ENCODE data around the gene DRD1.
A peak's percentile ranks its signal among the peaks of the same experiment; 100 is the strongest.
"Not testable (repeated sequence)": the region's sequence is repeated elsewhere in the genome, so short reads cannot be mapped to it uniquely, and the experiment has no call there.

Gene DRD1

DNA sequence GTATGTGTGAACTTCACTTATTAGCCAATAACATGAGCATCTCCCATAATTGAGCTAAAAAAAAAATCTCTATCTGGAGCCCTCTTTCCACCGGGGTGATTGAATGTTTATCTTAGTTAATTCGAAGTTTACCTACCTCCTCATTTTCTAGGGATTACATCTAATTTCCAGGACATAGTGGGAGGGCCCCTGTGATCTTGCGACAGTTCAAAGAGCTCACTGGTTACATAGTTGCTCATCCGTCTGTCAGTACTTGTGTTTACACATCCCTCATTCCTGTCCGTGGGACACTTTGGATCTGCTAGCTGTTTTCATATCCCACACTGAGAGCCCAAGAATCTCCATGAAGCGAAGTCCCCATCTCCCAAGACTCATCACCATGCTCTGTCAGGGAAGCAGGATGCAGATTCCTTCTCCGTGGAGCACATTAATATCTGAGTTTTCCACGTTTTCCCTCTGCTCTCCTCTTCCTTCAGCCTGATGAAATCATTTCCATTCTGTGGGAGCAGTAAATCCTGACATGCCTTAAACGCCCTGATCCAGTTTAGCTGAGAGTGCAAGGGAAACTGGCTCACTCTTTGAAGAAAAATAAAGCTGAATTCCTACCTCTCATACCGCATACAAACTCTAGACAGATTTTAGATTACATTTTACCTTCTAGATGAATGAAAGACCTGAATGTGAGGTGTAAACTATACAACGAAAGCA lies 24.2 kb upstream of the DRD1 start:
- DNase-seq (ENCODE audit: low read depth in 2 of 2) = no peak

DNA sequence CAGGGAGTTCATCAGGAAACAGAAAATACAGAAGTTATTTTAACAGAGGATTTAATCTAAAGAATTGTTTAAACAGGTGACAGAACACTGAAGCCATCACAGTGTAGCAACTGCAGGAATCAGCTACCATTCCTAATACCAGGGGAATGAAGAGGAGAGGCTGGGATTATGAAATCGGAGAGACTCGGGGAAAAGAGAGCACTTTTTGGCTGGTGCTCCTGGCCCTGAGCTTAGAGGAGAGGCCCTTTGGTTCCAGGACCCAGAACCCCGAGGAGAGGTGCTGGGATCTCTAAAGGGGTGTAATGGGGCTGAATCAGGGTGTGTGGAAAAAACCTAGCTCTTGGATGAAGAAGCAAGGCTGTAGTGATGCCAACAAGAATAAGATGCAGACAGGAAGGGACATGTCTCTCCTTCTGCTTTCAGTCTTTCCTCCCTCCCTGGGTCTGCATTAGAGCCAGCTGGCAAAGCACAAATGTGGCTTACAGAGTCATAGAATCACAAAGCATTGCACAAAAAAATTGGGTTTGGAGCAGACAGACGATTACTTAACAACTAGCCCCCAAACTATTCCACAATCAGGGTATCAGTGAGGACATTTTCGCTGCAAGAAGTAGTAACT lies 22.8 kb upstream of the DRD1 start:
- no peak for DNase-seq (ENCODE audit: low read depth in 2 of 2)

DNA sequence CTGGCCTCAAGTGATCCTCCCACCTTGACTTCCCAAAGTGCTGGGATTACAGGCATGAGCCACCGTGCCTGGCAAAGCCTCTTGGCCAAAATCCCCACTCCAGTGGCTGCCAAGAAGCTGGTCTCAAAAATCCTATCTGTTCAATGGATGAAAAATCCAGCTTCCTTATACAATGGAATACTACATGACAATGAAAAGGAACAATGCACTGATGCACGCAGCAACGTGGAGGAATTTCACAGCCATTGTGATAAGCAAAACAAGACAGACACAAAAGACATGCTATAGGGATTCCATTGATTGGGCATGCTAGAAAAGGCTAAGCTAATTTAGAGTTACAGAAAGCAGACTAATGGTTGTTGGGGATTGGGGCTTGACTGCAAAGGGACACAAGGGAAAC lies 21.3 kb upstream of the DRD1 start:
- no peak for DNase-seq (ENCODE audit: low read depth in 2 of 2)

DNA sequence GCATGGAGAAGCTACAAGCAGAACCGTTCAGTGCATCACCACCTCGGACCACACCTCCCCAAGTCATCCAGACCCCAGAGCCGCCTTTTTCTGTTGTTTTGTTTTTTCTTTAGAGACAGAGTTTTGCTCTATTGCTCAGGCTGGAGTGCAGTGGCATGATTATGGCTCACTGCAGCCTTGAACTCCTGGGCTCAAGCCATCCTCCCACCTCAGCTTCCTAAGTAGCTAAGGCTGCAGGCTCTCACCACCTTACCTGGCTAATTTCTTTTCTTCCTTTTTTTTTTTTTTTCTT lies 20.9 kb upstream of the DRD1 start:
- no peak for DNase-seq (ENCODE audit: low read depth in 2 of 2)

DNA sequence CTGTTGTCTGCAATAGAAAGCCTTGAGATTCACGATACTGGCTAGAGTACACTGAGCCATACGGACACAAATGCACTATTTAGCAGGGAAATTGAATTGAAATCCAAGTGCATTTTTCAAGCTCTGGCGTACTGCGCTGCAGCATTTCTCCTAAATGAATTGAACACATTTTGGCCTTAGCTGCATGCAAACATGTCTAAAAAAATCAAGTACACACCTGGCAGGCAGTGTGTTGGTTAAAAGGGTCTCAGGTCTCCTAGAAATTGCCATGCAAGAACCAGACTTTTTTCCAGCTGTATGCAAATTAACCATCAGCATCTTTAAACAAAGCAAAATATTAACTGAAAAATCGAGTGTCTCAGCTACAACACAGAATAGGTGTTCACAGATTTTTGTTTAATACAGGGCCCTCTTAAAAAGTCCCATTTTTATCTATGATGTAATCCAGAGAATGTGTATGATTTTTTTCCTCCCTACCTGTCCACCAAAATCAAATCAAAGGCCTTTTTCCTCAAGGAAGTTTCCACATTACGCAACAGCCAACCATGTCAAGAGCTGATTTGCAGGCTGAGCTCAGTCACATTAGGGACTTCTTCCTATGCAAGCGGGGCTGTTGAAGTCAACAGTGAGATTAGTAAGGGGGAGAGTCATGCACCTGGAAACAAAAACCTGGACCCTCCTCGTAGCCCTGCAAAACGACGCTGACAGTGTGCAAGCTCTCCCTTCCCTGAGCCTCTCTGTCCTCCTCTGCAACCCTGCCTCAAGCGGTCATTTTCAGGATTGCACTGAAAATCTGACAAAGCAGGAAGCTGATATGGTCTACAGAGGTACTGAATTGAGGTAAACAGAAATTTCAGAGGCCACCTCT lies 20.3 kb upstream of the DRD1 start:
- DNase-seq (ENCODE audit: low read depth in 2 of 2) = peak; percentile 28 to 73

DNA sequence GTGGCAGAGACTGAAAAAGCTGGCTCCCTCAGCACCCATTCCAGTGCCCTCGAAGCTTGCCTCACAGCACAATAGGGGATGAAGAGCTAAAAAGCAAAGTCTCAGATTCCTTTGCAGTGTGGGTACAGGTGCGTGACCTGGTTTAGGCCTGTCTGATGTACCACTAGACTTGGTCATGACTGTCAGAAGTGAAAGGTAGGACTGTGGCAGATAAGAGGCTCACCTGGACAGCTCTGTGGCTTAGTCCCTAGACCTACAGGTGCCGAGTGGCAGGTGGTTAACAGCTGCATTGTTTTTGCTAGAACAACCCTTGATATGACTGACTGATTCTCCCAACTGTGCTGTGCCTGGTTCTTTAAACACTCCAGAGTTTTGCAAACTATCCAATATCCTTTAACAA lies 19.7 kb upstream of the DRD1 start:
- DNase-seq (ENCODE audit: low read depth in 2 of 2) = no peak

DNA sequence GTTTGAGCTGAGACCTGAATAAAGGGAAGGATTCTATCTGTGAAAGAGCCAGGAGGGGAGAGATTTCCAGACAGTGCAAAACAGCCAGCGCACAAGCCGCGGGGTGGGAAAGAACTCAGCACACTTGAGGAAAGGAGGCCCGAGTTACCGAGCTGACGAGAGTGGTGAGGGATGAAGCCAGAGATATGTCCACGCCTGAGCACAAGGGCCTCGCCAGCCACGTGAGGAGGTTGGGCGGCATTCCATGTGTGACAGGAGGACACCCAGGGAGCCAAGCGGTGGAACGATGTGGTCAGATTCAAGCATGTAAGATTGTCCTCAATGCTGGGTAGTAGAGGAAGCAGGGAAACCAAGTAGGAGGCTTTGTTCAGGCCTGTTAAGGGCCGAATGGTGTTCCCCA lies 17.4 kb upstream of the DRD1 start:
- DNase-seq (ENCODE audit: low read depth in 2 of 2) = no peak

DNA sequence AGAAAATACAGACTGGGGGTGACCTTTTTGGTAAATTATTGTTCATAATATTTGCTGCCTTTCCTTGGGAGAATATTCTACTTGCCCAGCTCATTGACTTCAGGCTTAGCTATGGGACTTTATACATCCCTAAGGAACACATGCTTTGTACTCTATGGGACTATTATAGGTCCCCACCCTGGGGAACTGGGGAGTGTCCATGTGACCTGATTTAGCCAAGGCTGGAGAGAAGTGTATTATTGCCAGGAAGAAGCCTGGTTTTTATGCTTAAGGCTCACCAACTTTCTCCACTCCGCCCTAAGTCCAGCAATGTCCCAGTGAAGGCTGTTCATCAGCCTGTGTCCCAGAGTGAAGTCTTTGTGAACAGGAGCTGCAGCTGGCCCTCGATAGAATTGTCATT lies 16.6 kb upstream of the DRD1 start:
- no peak for DNase-seq (ENCODE audit: low read depth in 2 of 2)

DNA sequence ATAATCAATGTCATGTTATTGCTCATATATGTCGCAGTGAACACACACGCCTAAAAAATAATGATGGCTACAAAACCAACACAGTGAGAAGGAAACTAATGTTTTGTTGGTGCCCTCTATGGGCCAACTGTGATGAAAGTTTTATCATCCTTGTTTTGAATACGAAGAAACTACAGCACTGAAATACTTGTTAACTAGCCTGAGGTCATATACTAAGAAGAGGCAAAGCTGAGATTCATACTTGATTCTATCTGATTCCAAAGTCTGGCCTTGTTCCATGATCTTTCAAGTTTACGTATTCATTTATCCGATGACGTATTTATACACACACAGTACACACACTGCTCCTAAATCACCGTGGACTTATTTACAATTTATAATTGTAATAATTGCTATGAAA lies 16.1 kb upstream of the DRD1 start:
- no peak for DNase-seq (ENCODE audit: low read depth in 2 of 2)

DNA sequence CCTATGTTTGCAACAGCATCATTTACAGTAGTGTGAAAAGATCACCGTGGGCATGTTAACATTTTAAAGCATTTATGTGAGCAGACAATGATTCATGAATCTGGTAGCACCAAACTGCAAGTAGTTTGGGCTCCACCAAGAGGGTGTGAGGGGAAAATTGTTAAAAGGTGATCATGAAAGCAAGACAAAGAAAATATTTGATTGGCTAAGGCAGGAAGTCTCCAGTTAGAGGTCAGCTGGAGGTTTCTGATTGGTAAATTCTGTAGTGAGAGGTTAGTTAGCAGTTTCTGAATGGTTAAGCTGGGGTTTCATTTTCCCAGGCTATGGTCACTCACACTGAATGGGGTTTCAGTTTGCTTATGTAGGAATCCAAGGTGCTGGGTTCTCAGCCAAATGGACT lies 13.5 kb upstream of the DRD1 start:
- no peak for DNase-seq (ENCODE audit: low read depth in 2 of 2)

DNA sequence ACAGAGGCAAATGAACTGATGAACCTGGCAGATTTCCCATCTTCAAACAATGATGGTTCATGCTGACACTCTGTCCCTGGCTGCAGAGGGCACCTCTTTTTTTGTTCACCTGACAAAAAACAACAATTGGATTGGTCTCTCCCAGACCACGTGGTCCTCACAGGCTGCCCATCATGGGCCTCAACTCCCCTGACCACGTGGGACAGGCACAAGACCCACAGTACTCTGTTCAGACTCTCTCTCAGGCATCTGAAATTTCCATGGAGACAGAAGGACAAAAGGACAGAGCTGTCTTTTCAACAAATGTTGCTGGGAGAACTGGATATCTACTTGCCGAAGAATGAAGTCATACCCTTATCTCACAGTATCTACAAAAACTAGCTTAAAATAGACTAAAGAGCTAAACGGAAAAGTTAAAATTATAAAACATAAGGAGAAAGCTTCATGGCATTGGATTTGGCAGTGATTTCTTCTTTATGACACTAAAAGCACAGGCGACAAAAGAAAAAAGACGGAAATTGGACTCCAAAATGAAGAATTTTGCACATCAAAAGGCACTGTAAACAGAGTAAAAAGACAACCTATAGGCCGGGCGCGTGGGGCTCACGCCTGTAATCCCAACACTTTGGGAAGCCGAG lies 12.2 kb upstream of the DRD1 start:
- DNase-seq (ENCODE audit: low read depth in 2 of 2) = no peak

DNA sequence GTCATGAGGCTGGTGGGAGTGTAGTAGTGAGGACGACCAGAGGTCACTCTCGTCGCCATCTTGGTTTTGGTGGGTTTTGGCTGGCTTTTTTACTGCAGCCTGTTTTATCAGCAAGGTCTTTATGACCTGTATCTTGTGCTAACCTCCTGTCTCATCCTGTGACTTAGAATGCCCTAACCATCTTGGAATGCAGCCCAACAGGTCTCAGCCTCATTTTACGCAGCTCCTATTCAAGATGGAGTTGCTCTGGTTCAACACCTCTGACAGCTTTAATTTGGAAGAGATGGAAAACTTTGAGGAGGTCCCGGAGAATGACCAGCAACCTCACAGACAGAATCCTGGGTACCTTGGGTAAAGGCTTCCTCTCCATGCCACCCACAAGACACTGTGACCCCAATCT lies 10.4 kb upstream of the DRD1 start:
- DNase-seq (ENCODE audit: low read depth in 2 of 2) = not testable (repeated sequence)

DNA sequence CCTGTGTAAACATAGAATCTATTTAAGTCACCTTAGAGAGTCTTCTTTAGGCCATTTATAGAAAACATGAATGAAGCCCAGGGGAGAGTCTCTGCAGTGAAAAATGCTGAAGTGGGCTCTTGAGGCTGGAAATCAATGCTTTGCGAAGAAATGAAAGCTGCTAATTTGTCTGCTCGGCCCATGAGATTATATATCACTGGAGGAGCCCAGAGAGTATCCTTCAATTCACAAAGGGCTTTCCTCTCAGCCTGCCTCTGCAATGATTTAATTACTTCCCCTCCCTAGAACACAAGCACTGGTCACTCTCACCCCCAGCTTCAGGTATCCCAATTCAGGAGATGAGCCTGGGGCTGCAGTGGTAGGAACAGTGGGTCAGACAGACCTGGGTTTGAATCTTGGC lies 8.2 kb upstream of the DRD1 start:
- no peak for DNase-seq (ENCODE audit: low read depth in 2 of 2)

DNA sequence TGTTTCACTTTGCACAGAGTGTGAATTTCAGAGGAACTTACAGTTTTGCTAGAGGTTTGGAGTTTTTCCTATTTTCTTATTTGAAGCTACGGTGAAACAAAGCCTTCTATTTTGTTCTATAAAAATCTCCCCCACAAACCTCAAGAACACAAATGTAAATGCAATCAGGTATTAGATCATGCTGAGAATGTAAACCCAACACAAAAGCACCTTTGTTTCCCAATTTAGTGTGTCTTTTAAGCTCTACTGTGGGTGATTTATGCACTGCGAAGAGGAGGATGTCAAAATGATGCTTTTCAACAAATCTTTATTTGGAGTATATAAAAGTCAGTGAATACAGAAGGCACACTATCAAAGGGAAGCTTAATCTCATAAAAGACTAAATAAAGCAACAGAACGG lies 4.3 kb upstream of the DRD1 start:
- DNase-seq (ENCODE audit: low read depth in 2 of 2) = no peak

DNA sequence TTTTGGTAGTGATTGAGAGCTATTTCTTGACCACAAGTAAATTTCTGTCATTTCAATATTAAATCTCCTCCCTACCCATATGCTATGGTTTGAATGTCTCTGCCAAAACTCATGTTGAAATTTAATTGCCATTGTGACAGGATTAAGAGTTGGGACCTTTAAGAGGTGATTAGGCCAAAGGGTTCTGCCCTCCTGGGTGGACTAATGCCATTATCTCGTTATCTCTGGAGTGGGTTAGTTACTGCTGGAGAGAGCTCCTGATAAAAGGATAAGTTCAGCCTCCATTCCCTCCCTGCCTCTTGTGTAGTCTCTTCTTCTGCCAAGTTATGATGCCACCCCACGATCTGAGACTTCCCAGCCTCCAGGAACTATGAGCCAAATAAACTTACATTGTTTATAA lies 3.6 kb upstream of the DRD1 start:
- no peak for DNase-seq (ENCODE audit: low read depth in 2 of 2)

DNA sequence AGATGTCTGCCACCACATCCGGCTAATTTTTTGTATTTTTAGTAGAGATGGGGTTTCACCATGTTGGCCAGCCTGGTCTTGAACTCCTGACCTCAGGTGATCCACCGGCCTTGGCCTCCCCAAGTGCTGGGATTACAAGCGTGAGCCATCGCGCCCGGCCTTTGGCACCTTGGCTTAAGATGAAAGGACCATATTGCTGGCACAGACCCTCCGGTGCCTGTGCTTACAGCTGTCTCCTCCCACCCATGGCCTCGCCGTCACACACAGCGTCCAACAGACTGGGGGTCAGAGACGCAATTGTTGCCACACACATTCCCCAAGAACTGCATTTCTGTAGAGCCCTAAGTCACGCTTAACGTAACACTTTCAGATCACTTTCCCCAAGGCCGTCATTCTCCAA lies 2.4 kb upstream of the DRD1 start:
- not testable (repeated sequence) for DNase-seq (ENCODE audit: low read depth in 2 of 2)

DNA sequence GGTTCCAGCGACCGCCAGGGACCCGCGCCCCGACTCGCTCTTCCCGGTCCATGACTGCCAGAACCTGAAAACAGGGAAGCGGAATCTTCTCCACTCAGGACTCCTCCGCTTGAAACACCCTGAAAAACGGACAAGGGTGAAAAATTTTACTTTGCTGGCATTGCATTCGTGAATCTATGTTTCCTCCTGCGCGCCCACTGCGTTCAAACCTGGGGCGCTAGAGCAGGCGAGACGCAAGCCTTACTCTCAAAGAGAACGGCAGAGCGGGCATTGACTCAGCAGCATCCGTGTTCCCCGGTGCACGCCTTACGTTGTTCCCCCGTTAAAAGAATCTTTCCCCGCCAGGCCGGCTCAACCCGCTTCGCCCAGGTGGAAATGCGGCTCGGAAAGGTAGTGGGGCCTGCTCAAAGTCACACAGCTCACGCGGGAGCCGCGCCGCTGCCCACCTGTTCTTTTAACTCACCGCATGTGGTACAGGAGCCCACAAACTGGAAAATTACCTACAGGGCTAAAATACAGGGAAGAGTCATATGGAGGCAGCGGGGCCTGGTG lies 999 bp upstream of the DRD1 start:
- no peak for DNase-seq (ENCODE audit: low read depth in 2 of 2)

DNA sequence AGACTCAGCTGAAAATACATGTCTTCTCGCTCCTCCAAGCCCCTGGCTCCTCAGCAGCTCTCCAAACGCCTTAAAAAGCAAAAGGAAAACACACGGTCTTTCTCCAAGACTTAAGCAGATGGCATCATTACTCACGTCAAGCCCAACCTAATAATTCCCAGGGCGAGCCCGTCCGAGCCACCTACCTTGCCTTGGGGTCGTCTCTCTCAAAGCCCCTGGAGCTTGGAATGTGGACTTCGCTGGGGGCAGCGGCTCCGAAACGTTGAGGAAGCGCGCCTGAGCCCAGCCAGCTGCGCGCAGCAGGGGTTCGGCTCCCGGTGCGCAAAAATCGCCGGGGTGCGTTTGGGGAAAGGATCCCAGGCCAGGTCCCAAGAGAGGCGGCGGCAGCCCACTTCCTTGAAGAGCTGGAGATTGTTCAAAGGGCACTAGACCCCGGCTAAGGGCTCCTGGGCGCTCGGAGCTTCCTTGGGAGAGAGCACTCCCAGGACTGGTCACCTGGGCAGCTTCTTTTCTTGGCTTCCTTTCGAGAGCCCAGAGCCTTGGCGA lies 395 bp downstream of the DRD1 start:
- no peak for DNase-seq (ENCODE audit: low read depth in 2 of 2)

DNA sequence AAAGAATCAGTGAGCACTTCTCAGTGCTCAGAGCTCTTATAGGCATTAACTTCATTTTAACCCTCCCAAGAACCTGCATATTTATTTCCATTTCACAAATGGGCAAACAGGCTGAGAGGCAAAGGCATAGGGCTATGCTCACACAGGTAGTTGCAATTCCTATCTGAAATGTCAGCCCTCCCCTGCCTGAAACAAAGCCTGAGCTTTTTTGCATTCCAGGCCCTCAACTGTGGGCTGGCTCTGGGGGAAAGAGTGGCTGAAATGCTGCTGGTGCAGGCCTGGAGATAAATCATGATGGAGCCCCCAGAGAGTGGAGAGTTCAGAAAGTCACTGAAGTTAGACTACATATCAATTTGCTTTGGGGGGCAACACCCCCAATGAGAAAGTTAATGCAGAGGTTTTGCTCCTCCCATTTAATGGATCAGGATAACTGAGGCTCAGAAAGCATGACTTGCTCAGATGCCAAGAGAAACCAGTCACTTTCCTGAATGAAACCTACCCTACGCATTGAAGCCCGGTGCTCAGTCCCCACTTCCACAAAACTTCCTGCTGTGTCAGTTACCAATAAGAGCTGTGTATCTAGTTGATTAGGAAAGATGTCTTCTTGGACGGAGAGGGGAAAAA lies 5.6 kb downstream of the DRD1 start:
- DNase-seq (ENCODE audit: low read depth in 2 of 2) = no peak

DNA sequence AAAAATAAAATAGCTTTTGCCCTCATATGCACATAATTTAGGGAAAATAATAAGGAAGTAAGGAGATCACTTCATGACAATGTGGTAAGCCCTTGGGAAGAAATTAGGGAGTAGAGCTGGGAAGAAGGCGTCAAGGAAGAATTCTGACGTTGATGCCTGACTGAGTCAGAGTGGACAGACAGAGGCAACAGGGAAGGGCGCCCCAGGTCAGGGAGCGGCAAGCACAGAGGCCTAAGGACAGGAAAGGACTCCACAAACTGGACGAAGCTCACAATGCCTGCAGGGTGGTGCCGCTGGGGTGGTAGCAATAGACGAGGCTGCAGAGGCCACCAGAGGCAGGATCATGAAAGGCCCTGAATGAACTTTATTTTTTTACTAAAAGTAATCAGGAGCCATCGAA lies 7.6 kb downstream of the DRD1 start:
- no peak for DNase-seq (ENCODE audit: low read depth in 2 of 2)

DNA sequence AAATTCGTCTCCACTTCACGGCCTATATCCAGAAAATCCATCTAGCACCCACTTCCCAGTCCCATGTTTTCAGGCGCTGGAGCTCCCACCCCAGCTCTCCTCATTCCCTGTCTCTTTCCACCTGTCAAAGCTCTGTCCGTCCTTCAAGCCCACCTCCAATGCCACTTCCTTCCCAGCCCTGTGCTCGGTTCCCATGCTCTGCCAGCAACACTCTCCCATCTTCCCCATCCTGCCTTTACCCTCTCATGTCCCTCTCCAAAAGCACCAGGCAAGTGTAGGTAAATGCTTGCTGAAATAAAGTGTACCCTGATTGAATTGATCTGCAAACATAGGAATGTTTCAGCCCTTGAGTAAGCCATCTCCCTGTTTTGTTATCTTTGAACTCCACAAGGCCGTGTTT lies 9.2 kb downstream of the DRD1 start:
- DNase-seq (ENCODE audit: low read depth in 2 of 2) = no peak

DNA sequence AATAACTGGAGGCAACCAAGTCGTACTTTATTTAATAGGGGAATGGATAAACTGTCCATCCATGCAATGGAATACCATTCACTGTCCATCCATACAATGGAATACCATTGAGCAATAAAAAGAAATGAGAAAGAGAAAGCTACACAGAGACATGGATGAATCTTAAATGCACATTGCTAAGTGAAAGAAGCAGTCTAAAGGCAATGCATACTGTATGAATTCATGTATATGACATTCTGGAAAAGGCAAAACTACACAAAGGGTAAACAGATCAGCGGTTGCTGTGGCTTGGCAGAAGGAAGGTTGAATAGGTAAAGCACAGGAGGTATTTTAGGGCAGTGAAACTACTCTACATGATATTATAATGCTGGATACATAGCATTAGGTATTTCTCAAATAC lies 16.2 kb downstream of the DRD1 start:
- DNase-seq (ENCODE audit: low read depth in 2 of 2) = no peak
